Fibroblast of lung (primary cell): ENCODE data around the gene CLEC1B.

Experiments
- CTCF ChIP-seq, 2 donors: IDR thresholded peaks in 1 of 2; conservative IDR thresholded peaks in 1 of 2; 1 replicate in 1 of 2; 2 replicates in 1 of 2; pipeline ENCODE4 v1.5.1; 2011 to 2012; ENCODE audit warnings: low read length in 2 of 2, control low read depth in 1 of 2, inconsistent platforms in 1 of 2, low read depth in 1 of 2, mild to moderate bottlenecking in 1 of 2
- EZH2 ChIP-seq: IDR thresholded peaks from 2 replicates; pipeline ENCODE4 v1.5.1; 2012; ENCODE audit warnings: low read length, control low read depth, mild to moderate bottlenecking; ENCODE audit errors: missing control alignments

GRCh38 chr12:9957834-9958233 lies 41.1 kb downstream of the CLEC1B start:
- TF ChIP-seq CTCF (conservative IDR thresholded peaks at IDR 0.05 in 1 of 2, IDR thresholded peaks at IDR 0.05 in 1 of 2; ENCODE audit: low read depth in 1 of 2, low read length in 2 of 2) (no peak), EZH2 (no peak)
